SK-N-SH (cell line): ENCODE data around the gene NCK1. TPM values are rescaled to one million over a fixed set of nuclear protein-coding genes. Genes with fewer than 3 reads are reported as not detected.

ENCODE experiments used
- CTCF ChIA-PET: fragments of 300-600, 350-600 bp; formaldehyde crosslinking; extraction: SDS; loops from one replicate; lab custom pipeline; 2021; lab: Yijun Ruan, JAX
- POLR2A ChIA-PET: fragments of 350-600 bp; sonication (Branson Sonifier 250); formaldehyde crosslinking; extraction: SDS; loops from one replicate; lab custom pipeline; 2020; ENCODE audit warnings: antibody characterized with exemption, inconsistent platforms; lab: Yijun Ruan, JAX
- DNase-seq: peaks from one replicate; pipeline ENCODE4 v3.0.0; 2012
- H2AFZ ChIP-seq: fragments of 200-600 bp; sonication (generic); 2 replicates; pipeline ENCODE4 v1.8.1; 2016; ENCODE audit warnings: antibody characterized with exemption, mild to moderate bottlenecking, low read depth
- H3F3A ChIP-seq: fragments of 200-600 bp; sonication (generic); replicated peaks from 2 replicates; pipeline ENCODE3; 2016; ENCODE audit warnings: antibody characterized with exemption, mild to moderate bottlenecking; ENCODE audit not compliant: insufficient read depth
- H3K27ac ChIP-seq, 2 experiments: fragments of 200-500 bp in 1 of 2; fragments of 200-600 bp in 1 of 2; sonication (Bioruptor generic) in 1 of 2; sonication (generic), shearing (Covaris generic) in 1 of 2; 2 replicates each; pipeline versions ENCODE4 v1.5.1 to v1.6.1; 2014 to 2016; ENCODE audit warnings: low read depth in 2 of 2, inconsistent platforms in 1 of 2, low read length in 1 of 2, mild to moderate bottlenecking in 1 of 2, mixed read lengths in 1 of 2
- H3K27me3 ChIP-seq: fragments of 200-600 bp; sonication (generic), shearing (Covaris generic); 2 replicates; pipeline ENCODE4 v1.6.1; 2016; ENCODE audit warnings: mixed run types; ENCODE audit not compliant: insufficient read depth
- H3K36me3 ChIP-seq, 2 experiments: fragments of 200-500 bp in 1 of 2; fragments of 200-600 bp in 1 of 2; sonication (Bioruptor generic) in 1 of 2; sonication (generic) in 1 of 2; replicated peaks in 1 of 2; 2 replicates each; pipeline versions ENCODE3 to v1.5.1; 2014 to 2016; ENCODE audit warnings: low read length in 1 of 2, mild to moderate bottlenecking in 1 of 2; ENCODE audit not compliant: insufficient read depth in 2 of 2, control insufficient read depth in 1 of 2
- H3K4me1 ChIP-seq, 2 experiments: fragments of 200-500 bp in 1 of 2; fragments of 200-600 bp in 1 of 2; sonication (Bioruptor generic) in 1 of 2; sonication (generic), shearing (Covaris generic) in 1 of 2; 2 replicates each; pipeline versions ENCODE4 v1.5.1 to v1.6.1; 2014 to 2016; ENCODE audit warnings: low read depth in 1 of 2, low read length in 1 of 2, mixed run types in 1 of 2; ENCODE audit not compliant: insufficient read depth in 2 of 2, control insufficient read depth in 1 of 2
- H3K4me2 ChIP-seq: fragments of 200-600 bp; sonication (generic), shearing (Covaris generic); 2 replicates; pipeline ENCODE4 v1.6.1; 2017; ENCODE audit warnings: mixed run types
- H3K4me3 ChIP-seq, 2 experiments: fragments of 200-500 bp in 1 of 2; fragments of 200-600 bp in 1 of 2; sonication (Bioruptor generic) in 1 of 2; sonication (generic), shearing (Covaris generic) in 1 of 2; 2 replicates each; pipeline versions ENCODE4 v1.5.1 to v1.8.1; 2014 to 2016; ENCODE audit warnings: low read depth in 2 of 2, inconsistent platforms in 1 of 2, low read length in 1 of 2, mild to moderate bottlenecking in 1 of 2, mixed read lengths in 1 of 2, moderate library complexity in 1 of 2
- H3K79me2 ChIP-seq: fragments of 200-600 bp; sonication (generic); 2 replicates; pipeline ENCODE4 v1.8.1; 2017; ENCODE audit warnings: mild to moderate bottlenecking; ENCODE audit not compliant: insufficient read depth
- H3K9ac ChIP-seq: fragments of 200-600 bp; sonication (generic); 2 replicates; pipeline ENCODE4 v1.6.1; 2017; ENCODE audit warnings: mixed run types
- H3K9me2 ChIP-seq: fragments of 200-600 bp; sonication (generic); 2 replicates; pipeline ENCODE4 v1.6.1; 2017; ENCODE audit warnings: mixed run types
- H3K9me3 ChIP-seq: fragments of 200-600 bp; sonication (generic); 2 replicates; pipeline ENCODE4 v1.6.1; 2017; ENCODE audit warnings: mixed run types, mild to moderate bottlenecking, moderate library complexity
- H4K20me1 ChIP-seq: fragments of 200-600 bp; sonication (generic); 2 replicates; pipeline ENCODE4 v1.6.1; 2017; ENCODE audit warnings: mild to moderate bottlenecking, mixed run types; ENCODE audit not compliant: insufficient read depth
- CHD2 ChIP-seq: fragments of 150-350 bp; IDR thresholded peaks from 2 replicates; pipeline ENCODE4 v1.6.1; 2018; ENCODE audit warnings: low read length; ENCODE audit not compliant: partially characterized antibody
- EP300 ChIP-seq, 2 experiments: IDR thresholded peaks; 2 replicates each; pipeline versions ENCODE4 v1.4.0 to v1.6.1; 2012; ENCODE audit warnings: borderline replicate concordance in 1 of 2, low read depth in 1 of 2, low read length in 1 of 2
- EZH2phosphoT487 ChIP-seq: fragments of 200-600 bp; sonication (generic); IDR thresholded peaks from 2 replicates; pipeline ENCODE4 v1.6.1; 2017; ENCODE audit warnings: low read depth, mixed run types, mild to moderate bottlenecking, antibody characterized with exemption, moderate library complexity, borderline replicate concordance
- FOSL2 ChIP-seq: IDR thresholded peaks from 2 replicates; pipeline ENCODE4 v1.4.0; 2012; ENCODE audit warnings: low read depth, mild to moderate bottlenecking, moderate library complexity, borderline replicate concordance
- FOXJ3 ChIP-seq: sonication (generic); formaldehyde crosslinking; IDR thresholded peaks from 2 replicates; pipeline ENCODE4 v1.5.1; 2020; ENCODE audit warnings: mild to moderate bottlenecking, missing genetic modification reagents
- FOXM1 ChIP-seq: IDR thresholded peaks from 2 replicates; pipeline ENCODE4 v1.4.0; 2012; ENCODE audit warnings: low read depth, mild to moderate bottlenecking
- GABPA ChIP-seq: IDR thresholded peaks from 2 replicates; pipeline ENCODE4 v1.4.0; 2012; ENCODE audit warnings: low read depth, mild to moderate bottlenecking
- GATA2 ChIP-seq: sonication (generic); formaldehyde crosslinking; IDR thresholded peaks from 2 replicates; pipeline ENCODE4 v1.5.0; 2020; ENCODE audit warnings: mild to moderate bottlenecking, missing genetic modification reagents
- JUND ChIP-seq: IDR thresholded peaks from 2 replicates; pipeline ENCODE4 v1.4.0; 2012
- MEF2A ChIP-seq: IDR thresholded peaks from 2 replicates; pipeline ENCODE4 v1.4.0; 2012; ENCODE audit warnings: low read depth, borderline replicate concordance
- MXI1 ChIP-seq: IDR thresholded peaks from 2 replicates; pipeline ENCODE4 v1.6.1; 2012; ENCODE audit warnings: mild to moderate bottlenecking, low read depth, low read length, improper control_type of control experiment
- NFIC ChIP-seq: IDR thresholded peaks from 2 replicates; pipeline ENCODE4 v1.4.0; 2012; ENCODE audit warnings: borderline replicate concordance
- NRF1 ChIP-seq: IDR thresholded peaks from 2 replicates; pipeline ENCODE4 v1.6.1; 2012; ENCODE audit warnings: low read depth, mild to moderate bottlenecking, low read length
- RAD21 ChIP-seq: IDR thresholded peaks from 2 replicates; pipeline ENCODE4 v1.6.1; 2012; ENCODE audit warnings: mild to moderate bottlenecking, low read length
- RCOR1 ChIP-seq: fragments of 150-350 bp; IDR thresholded peaks from 2 replicates; pipeline ENCODE4 v1.6.1; 2017; ENCODE audit warnings: antibody characterized with exemption, low read length
- RFX5 ChIP-seq: IDR thresholded peaks from 2 replicates; pipeline ENCODE4 v1.6.1; 2012; ENCODE audit warnings: mild to moderate bottlenecking, improper control_type of control experiment, low read length
- SMC3 ChIP-seq: IDR thresholded peaks from 2 replicates; pipeline ENCODE4 v1.6.1; 2012; ENCODE audit warnings: low read depth, low read length, improper control_type of control experiment
- TCF12 ChIP-seq: IDR thresholded peaks from 2 replicates; pipeline ENCODE4 v1.4.0; 2012
- TEAD4 ChIP-seq: IDR thresholded peaks from 2 replicates; pipeline ENCODE4 v1.4.0; 2012; ENCODE audit warnings: mild to moderate bottlenecking, borderline replicate concordance; ENCODE audit not compliant: insufficient read depth
- YY1 ChIP-seq: IDR thresholded peaks from 2 replicates; pipeline ENCODE4 v1.4.0; 2012; ENCODE audit warnings: low read depth, mild to moderate bottlenecking
- WGBS: methylation state at CpG from one replicate; pipeline ENCODE4 v1.1.6; 2017; ENCODE audit warnings: low lambda C conversion rate; 5-methylcytosine and 5-hydroxymethylcytosine counted together
- polyA plus RNA-seq, 3 experiments: library from polyadenylated mRNA; depleted of rRNA; stranded (reverse); fragments of >200 nt; gene quantifications; 2 replicates each; pipeline ENCODE4 v1.2.3, GENCODE V29; 2012
- TF ChIP-seq, protein P1 (sequence below): IDR thresholded peaks from 2 replicates; pipeline ENCODE4; 2012
- TF ChIP-seq, protein P2 (sequence below): fragments of 150-350 bp; IDR thresholded peaks from 2 replicates; pipeline ENCODE4 v1.6.1; 2016; ENCODE audit warnings: mild to moderate bottlenecking, low read depth, low read length
- TF ChIP-seq, protein P3 (sequence below): IDR thresholded peaks from 2 replicates; pipeline ENCODE4 v1.6.1; 2012; ENCODE audit warnings: mild to moderate bottlenecking, low read depth, low read length, moderate library complexity

The NCK1 gene
- polyA plus RNA-seq, 1 of the 3 experiments (the other 2 are of a cell fraction): 16.2 TPM

DNA sequence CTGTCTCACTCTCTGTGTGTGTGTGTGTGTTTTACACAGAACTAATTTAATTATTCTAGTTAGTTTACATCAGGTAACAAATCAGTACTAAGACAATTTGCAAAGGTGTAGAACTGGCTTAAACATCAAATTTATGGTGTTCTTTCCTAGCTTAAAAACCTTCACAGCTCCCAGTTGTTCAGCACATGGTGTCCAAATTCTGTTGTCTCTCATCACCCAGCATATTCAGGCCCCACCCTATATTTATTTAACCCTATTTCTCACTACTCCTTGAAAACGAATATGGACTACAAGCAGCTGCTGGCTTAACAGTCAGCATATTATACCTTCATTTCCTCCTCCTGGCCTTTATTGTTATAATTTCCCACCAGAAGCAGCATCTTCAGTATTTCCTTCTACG is 96.9 kb downstream of the NCK1 start:
- H3K9me2 ChIP-seq: no peaks in the 10 kb centered on the region
- no peak overlapping the region for H3K9ac ChIP-seq
- ChIA-PET CTCF (no interaction called here), POLR2A (no interaction called here)
- H3K79me2 ChIP-seq: no peaks in the 10 kb centered on the region
- no peak overlapping the region for H3K4me3 ChIP-seq
- H3K9me3 ChIP-seq: no peaks in the 10 kb centered on the region
- H3F3A ChIP-seq: no peaks in the 10 kb centered on the region
- H3K27me3 ChIP-seq: no peaks in the 10 kb centered on the region
- peaks cover 6 to 11% of the 10 kb centered on the region in 2 experiments; a peak in 2 of 4 replicates for H3K4me1 ChIP-seq
- no peak overlapping the region for H3K4me2 ChIP-seq
- no peak for DNase-seq
- TF ChIP-seq EZH2phosphoT487 (no peak), FOXM1 (no peak), SMC3 (no peak), JUND (no peak), TCF12 (no peak), FOXJ3 (CRISPR knock-in tag) (no peak), FOSL2 (no peak), TEAD4 (no peak), MEF2A (no peak), GATA2 (CRISPR knock-in tag) (no peak), RCOR1 (no peak)
- TF ChIP-seq, protein P1, sequence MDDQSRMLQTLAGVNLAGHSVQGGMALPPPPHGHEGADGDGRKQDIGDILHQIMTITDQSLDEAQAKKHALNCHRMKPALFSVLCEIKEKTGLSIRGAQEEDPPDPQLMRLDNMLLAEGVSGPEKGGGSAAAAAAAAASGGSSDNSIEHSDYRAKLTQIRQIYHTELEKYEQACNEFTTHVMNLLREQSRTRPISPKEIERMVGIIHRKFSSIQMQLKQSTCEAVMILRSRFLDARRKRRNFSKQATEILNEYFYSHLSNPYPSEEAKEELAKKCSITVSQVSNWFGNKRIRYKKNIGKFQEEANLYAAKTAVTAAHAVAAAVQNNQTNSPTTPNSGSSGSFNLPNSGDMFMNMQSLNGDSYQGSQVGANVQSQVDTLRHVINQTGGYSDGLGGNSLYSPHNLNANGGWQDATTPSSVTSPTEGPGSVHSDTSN: no peak
- no peaks in the 10 kb centered on the region for H4K20me1 ChIP-seq
- WGBS: 71% methylated on average over 2 of the region's 2 CpGs
- no peak overlapping the region for H2AFZ ChIP-seq
- H3K27ac ChIP-seq: no peak overlapping the region
- peaks cover 0 to 3% of the 10 kb centered on the region in 2 experiments for H3K36me3 ChIP-seq

DNA sequence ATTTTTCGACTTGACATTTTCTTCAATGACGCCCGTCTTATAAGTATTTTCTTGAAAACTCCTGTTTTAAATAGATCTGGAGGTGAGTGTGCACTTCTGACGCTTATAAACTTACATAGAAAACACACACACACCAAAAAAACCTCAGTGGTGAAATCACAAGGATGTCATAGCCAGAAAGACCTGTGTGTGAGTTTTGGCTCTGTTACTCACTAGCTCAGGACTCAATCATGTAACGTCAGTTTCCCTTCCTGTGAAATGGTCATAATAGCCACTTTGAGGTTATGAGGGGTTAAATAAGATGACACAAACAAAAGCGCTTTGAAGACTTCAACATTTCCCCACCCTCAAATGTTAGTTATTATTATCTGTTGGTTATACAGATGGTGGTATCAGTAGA is 97.6 kb downstream of the NCK1 start:
- Histone ChIP-seq H3K27me3 (no peaks in the 10 kb centered on the region), H3K9me2 (no peaks in the 10 kb centered on the region), H3K9ac (no peak overlapping the region), H3K27ac (no peak overlapping the region), H2AFZ (no peak overlapping the region), H3K4me3 (no peak overlapping the region), H3F3A (no peaks in the 10 kb centered on the region), H3K79me2 (no peaks in the 10 kb centered on the region), H4K20me1 (no peaks in the 10 kb centered on the region), H3K4me1 (peaks cover 6 to 11% of the 10 kb centered on the region in 2 experiments; a peak in 2 of 4 replicates), H3K36me3 (peaks cover 0 to 3% of the 10 kb centered on the region in 2 experiments), H3K4me2 (no peak overlapping the region), H3K9me3 (no peaks in the 10 kb centered on the region)
- no peak for DNase-seq
- POLR2A ChIA-PET: no interaction called here
- WGBS: 95% methylated on average over 6 of the region's 6 CpGs
- CTCF ChIA-PET: no interaction called here
- TF ChIP-seq CHD2 (no peak), RAD21 (no peak), NFIC (no peak), MEF2A (no peak), GATA2 (CRISPR knock-in tag) (no peak), SMC3 (no peak), EP300 (IDR thresholded peaks at IDR 0.05; ENCODE audit: borderline replicate concordance in 1 of 2, low read depth in 1 of 2, low read length in 1 of 2) (no peak), NRF1 (no peak), GABPA (no peak), MXI1 (no peak), YY1 (no peak), TCF12 (no peak), RFX5 (no peak)
- TF ChIP-seq, protein P2, sequence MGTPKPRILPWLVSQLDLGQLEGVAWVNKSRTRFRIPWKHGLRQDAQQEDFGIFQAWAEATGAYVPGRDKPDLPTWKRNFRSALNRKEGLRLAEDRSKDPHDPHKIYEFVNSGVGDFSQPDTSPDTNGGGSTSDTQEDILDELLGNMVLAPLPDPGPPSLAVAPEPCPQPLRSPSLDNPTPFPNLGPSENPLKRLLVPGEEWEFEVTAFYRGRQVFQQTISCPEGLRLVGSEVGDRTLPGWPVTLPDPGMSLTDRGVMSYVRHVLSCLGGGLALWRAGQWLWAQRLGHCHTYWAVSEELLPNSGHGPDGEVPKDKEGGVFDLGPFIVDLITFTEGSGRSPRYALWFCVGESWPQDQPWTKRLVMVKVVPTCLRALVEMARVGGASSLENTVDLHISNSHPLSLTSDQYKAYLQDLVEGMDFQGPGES: no peak
- TF ChIP-seq, protein P3, sequence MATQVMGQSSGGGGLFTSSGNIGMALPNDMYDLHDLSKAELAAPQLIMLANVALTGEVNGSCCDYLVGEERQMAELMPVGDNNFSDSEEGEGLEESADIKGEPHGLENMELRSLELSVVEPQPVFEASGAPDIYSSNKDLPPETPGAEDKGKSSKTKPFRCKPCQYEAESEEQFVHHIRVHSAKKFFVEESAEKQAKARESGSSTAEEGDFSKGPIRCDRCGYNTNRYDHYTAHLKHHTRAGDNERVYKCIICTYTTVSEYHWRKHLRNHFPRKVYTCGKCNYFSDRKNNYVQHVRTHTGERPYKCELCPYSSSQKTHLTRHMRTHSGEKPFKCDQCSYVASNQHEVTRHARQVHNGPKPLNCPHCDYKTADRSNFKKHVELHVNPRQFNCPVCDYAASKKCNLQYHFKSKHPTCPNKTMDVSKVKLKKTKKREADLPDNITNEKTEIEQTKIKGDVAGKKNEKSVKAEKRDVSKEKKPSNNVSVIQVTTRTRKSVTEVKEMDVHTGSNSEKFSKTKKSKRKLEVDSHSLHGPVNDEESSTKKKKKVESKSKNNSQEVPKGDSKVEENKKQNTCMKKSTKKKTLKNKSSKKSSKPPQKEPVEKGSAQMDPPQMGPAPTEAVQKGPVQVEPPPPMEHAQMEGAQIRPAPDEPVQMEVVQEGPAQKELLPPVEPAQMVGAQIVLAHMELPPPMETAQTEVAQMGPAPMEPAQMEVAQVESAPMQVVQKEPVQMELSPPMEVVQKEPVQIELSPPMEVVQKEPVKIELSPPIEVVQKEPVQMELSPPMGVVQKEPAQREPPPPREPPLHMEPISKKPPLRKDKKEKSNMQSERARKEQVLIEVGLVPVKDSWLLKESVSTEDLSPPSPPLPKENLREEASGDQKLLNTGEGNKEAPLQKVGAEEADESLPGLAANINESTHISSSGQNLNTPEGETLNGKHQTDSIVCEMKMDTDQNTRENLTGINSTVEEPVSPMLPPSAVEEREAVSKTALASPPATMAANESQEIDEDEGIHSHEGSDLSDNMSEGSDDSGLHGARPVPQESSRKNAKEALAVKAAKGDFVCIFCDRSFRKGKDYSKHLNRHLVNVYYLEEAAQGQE: no peak
- TF ChIP-seq, protein P1: no peak
